ENCODE measurements around the gene SLC25A46. TPM values are rescaled to one million over a fixed set of nuclear protein-coding genes. Genes with fewer than 3 reads are reported as not detected.
"Not testable (repeated sequence)": the region's sequence is repeated elsewhere in the genome, so short reads cannot be mapped to it uniquely, and the experiment has no call there.

The SLC25A46 gene
- polyA plus RNA-seq, 4 donors = 42.5 to 59.5 (median 52.7) TPM

- DNase-seq (ENCODE audit: low read depth in 4 of 4, low spot score in 3 of 4) = no peak
Measured at GRCh38 chr5:110754181-110754580, 15.4 kb downstream of the SLC25A46 start.

GRCh38 chr5:110757118-110757729, 18.4 kb downstream of the SLC25A46 start:
- peak in 2 of 4 donors; percentile 7 to 16 for DNase-seq (ENCODE audit: low read depth in 4 of 4, low spot score in 3 of 4)

GRCh38 chr5:110760158-110760557, 21.4 kb downstream of the SLC25A46 start:
- DNase-seq (ENCODE audit: low read depth in 4 of 4, low spot score in 3 of 4) = no peak

GRCh38 chr5:110768138-110768860, 29.5 kb downstream of the SLC25A46 start:
- DNase-seq (ENCODE audit: low read depth in 4 of 4, low spot score in 3 of 4) = no peak

GRCh38 chr5:110769000-110769681, 30.3 kb downstream of the SLC25A46 start:
- no peak for DNase-seq (ENCODE audit: low read depth in 4 of 4, low spot score in 3 of 4)

GRCh38 chr5:110770286-110770685, 31.5 kb downstream of the SLC25A46 start:
- no peak for DNase-seq (ENCODE audit: low read depth in 4 of 4, low spot score in 3 of 4)

GRCh38 chr5:110784901-110785300, 46.1 kb downstream of the SLC25A46 start:
- no peak for DNase-seq (ENCODE audit: low read depth in 4 of 4, low spot score in 3 of 4)

- no peak for DNase-seq (ENCODE audit: low read depth in 4 of 4, low spot score in 3 of 4)
Measured at GRCh38 chr5:110785356-110785755, 46.5 kb downstream of the SLC25A46 start.

GRCh38 chr5:110788006-110788405, 49.2 kb downstream of the SLC25A46 start:
- DNase-seq (ENCODE audit: low read depth in 4 of 4, low spot score in 3 of 4) = not testable (repeated sequence)

- DNase-seq (ENCODE audit: low read depth in 4 of 4, low spot score in 3 of 4) = no peak
Measured at GRCh38 chr5:110790673-110791072, 51.9 kb downstream of the SLC25A46 start.

- DNase-seq (ENCODE audit: low read depth in 4 of 4, low spot score in 3 of 4) = no peak
Measured at GRCh38 chr5:110802998-110803397, 64.2 kb downstream of the SLC25A46 start.

GRCh38 chr5:110803467-110804326, 64.9 kb downstream of the SLC25A46 start:
- DNase-seq (ENCODE audit: low read depth in 4 of 4, low spot score in 3 of 4) = no peak

- peak; percentile 6 to 26 (median 15) for DNase-seq (ENCODE audit: low read depth in 4 of 4, low spot score in 3 of 4)
Measured at GRCh38 chr5:110807169-110807568, 68.4 kb downstream of the SLC25A46 start.

- no peak for DNase-seq (ENCODE audit: low read depth in 4 of 4, low spot score in 3 of 4)
Measured at GRCh38 chr5:110809006-110809405, 70.2 kb downstream of the SLC25A46 start.

Other genes starting within 250 kb of the SLC25A46 start
- gene TMEM232, start 12.3 kb upstream of the SLC25A46 start, polyA plus RNA-seq (ENCODE audit: insufficient read length in 4 of 4) = 1 to 10 TPM; 2.8 to 7.8 (median 6.6) TPM

Measured in left renal pelvis (tissue), 4 donors.